ENCODE measurements around the gene ACER2. TPM values are rescaled to one million over a fixed set of nuclear protein-coding genes. Genes with fewer than 3 reads are reported as not detected.

Gene ACER2
- total and polyA plus RNA-seq, 2 of the 4 experiments (the other 2 are of a cell fraction) = 0.84 to 1.6 TPM

GRCh38 chr9:19485193-19485592 lies 76.4 kb downstream of the ACER2 start:
- in situ Hi-C loops (cut with MboI; ENCODE audit: low sequenced_read_pairs) = loop anchor here (25.0 kb wide), 1 partner anchor 427 kb away; no protein-coding TSS in a partner anchor
- dilution Hi-C loops (cut with HindIII; ENCODE audit: low sequenced_read_pairs, unreplicated experiment) = no loop called here

More at GRCh38 chr9:19485193-19485592, 76.4 kb downstream of the ACER2 start:
- Histone ChIP-seq H4K91ac (ENCODE audit: insufficient read depth, low read depth, low read length) (no peak overlapping the region), H2AK9ac (replicated peaks; ENCODE audit: low read depth, low read length, poor library complexity) (no peak overlapping the region), H3K27me3 (ENCODE audit: control insufficient read depth, insufficient read depth, low read length) (peaks cover 23% of the 10 kb centered on the region), H3K4me2 (ENCODE audit: low read depth, low read length) (no peak overlapping the region), H3K4me1 (ENCODE audit: control insufficient read depth, insufficient read depth, low read length) (no peaks in the 10 kb centered on the region), H2BK5ac (ENCODE audit: low read depth, low read length, poor library complexity, severe bottlenecking) (no peak overlapping the region), H3K36me3 (ENCODE audit: control insufficient read depth, insufficient read depth, low read length) (no peaks in the 10 kb centered on the region), H3K4ac (ENCODE audit: low read depth, low read length) (no peak overlapping the region), H2BK15ac (ENCODE audit: low read depth, low read length) (no peak overlapping the region), H3K9me1 (ENCODE audit: insufficient read depth, low read length) (no peaks in the 10 kb centered on the region), H2BK120ac (ENCODE audit: low read depth, low read length) (no peak overlapping the region), H4K5ac (ENCODE audit: low read depth, low read length) (no peak overlapping the region), H2BK20ac (ENCODE audit: low read depth, low read length) (no peak overlapping the region), H3K56ac (ENCODE audit: extremely low read depth, insufficient read depth, low read length) (no peak overlapping the region), H3K9me3 (ENCODE audit: control insufficient read depth, insufficient read depth, low read length) (no peaks in the 10 kb centered on the region), H3K14ac (replicated peaks; ENCODE audit: low read depth, low read length) (no peak overlapping the region), H2AFZ (replicated peaks; ENCODE audit: low read length, poor library complexity) (no peak overlapping the region), H3K23ac (ENCODE audit: low read depth, low read length) (no peak overlapping the region), H4K8ac (ENCODE audit: low read depth in 2 of 2, low read length in 2 of 2) (no peak overlapping the region), H3K27ac (ENCODE audit: insufficient read depth, low read length) (no peak overlapping the region), H3K18ac (ENCODE audit: low read depth, low read length) (no peak overlapping the region), H3K4me3 (ENCODE audit: insufficient read depth, low read depth, low read length) (no peak overlapping the region), H3K79me1 (ENCODE audit: low read depth in 1 of 2, low read length in 2 of 2) (no peaks in the 10 kb centered on the region), H3K9ac (ENCODE audit: low read depth, low read length) (no peak overlapping the region), H2AK5ac (ENCODE audit: low read depth, low read length) (no peak overlapping the region), H4K20me1 (ENCODE audit: insufficient read depth, low read length) (no peaks in the 10 kb centered on the region)
- no TSS peak for BruUV-seq (replicated peaks)
- CTCF ChIA-PET = no interaction called here
- ATAC-seq (ENCODE audit: low read depth) = no peak
- no peak for TF ChIP-seq SMC3 (IDR thresholded peaks at IDR 0.05; ENCODE audit: low read depth, low read length)
- no peak for TF ChIP-seq POLR2A (IDR thresholded peaks at IDR 0.05; ENCODE audit: low read depth, low read length)
- no peak for TF ChIP-seq CEBPB (IDR thresholded peaks at IDR 0.05; ENCODE audit: low read depth, low read length)
- no peak for TF ChIP-seq BHLHE40 (IDR thresholded peaks at IDR 0.05; ENCODE audit: low read depth, low read length)
- no peak for TF ChIP-seq MAFK (IDR thresholded peaks at IDR 0.05; ENCODE audit: low read depth, low read length)
- TF ChIP-seq CTCF (conservative IDR thresholded peaks at IDR 0.05; ENCODE audit: low read depth, low read length) = no peak
- TF ChIP-seq NFE2L2 (IDR thresholded peaks at IDR 0.05; ENCODE audit: low read depth, low read length) = no peak
- TF ChIP-seq CHD1 (IDR thresholded peaks at IDR 0.05; ENCODE audit: low read depth, low read length) = no peak
- no peak for TF ChIP-seq RCOR1 (IDR thresholded peaks at IDR 0.05; ENCODE audit: insufficient replicate concordance, low read length)
- no peak for TF ChIP-seq ELK1 (IDR thresholded peaks at IDR 0.05; ENCODE audit: borderline replicate concordance, low read depth, low read length)
- no peak for TF ChIP-seq FOS (IDR thresholded peaks at IDR 0.05; ENCODE audit: low read depth, low read length)
- TF ChIP-seq MXI1 (IDR thresholded peaks at IDR 0.05; ENCODE audit: borderline replicate concordance, low read depth, low read length) = no peak
- no peak for TF ChIP-seq MAZ (IDR thresholded peaks at IDR 0.05; ENCODE audit: borderline replicate concordance, low read depth, low read length)
- no peak for TF ChIP-seq RFX5 (IDR thresholded peaks at IDR 0.05; ENCODE audit: low read depth, low read length)
- intact Hi-C loops (cut with micrococcal nuclease) = no loop called here
- WGBS, 2 experiments (ENCODE audit: extremely low coverage in 2 of 2, insufficient read length in 1 of 2) = no CpG with 5 or more reads among the region's 2 CpGs
- POLR2A ChIA-PET (ENCODE audit: unreplicated experiment) = no interaction called here
- no peak for DNase-seq
